Panc1 (cell line): ENCODE measurements around the gene TRAK1. TPM values are rescaled to one million over a fixed set of nuclear protein-coding genes. Genes with fewer than 3 reads are reported as not detected.

Experiments used
- ATAC-seq: fragments of 200-7000 bp; cut with Tn5 transposase; 2 replicates; pipeline ENCODE4 v1.9.1; 2020; ENCODE audit warnings: mild to moderate bottlenecking, moderate library complexity
- BruUV-seq: library from RNA; stranded (reverse); fragments of 400-500 nt; replicated peaks from 2 replicates; lab custom pipeline; 2021; lab: Mats Ljungman, UMichigan
- CTCF ChIA-PET: fragments of 300-600 bp; sonication (Branson Sonifier 250); formaldehyde crosslinking; loops from one replicate; lab custom pipeline; 2022; ENCODE audit warnings: antibody characterized with exemption; lab: Charles Lee
- POLR2A ChIA-PET: fragments of 300-600 bp; sonication (Branson Sonifier 250); formaldehyde crosslinking; loops from one replicate; lab custom pipeline; 2022; ENCODE audit warnings: antibody characterized with exemption; lab: Charles Lee
- DNase-seq: peaks from one replicate; pipeline ENCODE4 v3.0.0-alpha.2; 2010; ENCODE audit warnings: low read depth, low spot score
- H3K27ac ChIP-seq: 2 replicates; pipeline ENCODE4 v1.5.1; 2011; ENCODE audit warnings: mild to moderate bottlenecking, low read length, inconsistent platforms
- H3K27me3 ChIP-seq: fragments of 200-500 bp; sonication (Bioruptor generic); 2 replicates; pipeline ENCODE4 v1.6.0; 2014; ENCODE audit warnings: low read length, inconsistent platforms; ENCODE audit not compliant: control insufficient read depth, insufficient read depth
- H3K36me3 ChIP-seq: fragments of 200-500 bp; sonication (Bioruptor generic); 2 replicates; pipeline ENCODE4 v1.5.1; 2014; ENCODE audit warnings: inconsistent platforms, mild to moderate bottlenecking, low read length, moderate library complexity; ENCODE audit not compliant: control insufficient read depth, insufficient read depth
- H3K4me1 ChIP-seq: 2 replicates; pipeline ENCODE4 v1.5.1; 2011; ENCODE audit warnings: inconsistent platforms, mild to moderate bottlenecking, low read length, moderate library complexity; ENCODE audit not compliant: control insufficient read depth, insufficient read depth
- H3K4me3 ChIP-seq, 2 experiments: 2 replicates each; pipeline ENCODE4 v1.5.1; 2011 to 2012; ENCODE audit warnings: low read depth in 2 of 2, low read length in 2 of 2, mild to moderate bottlenecking in 2 of 2, inconsistent platforms in 1 of 2, moderate library complexity in 1 of 2
- H3K9me3 ChIP-seq: fragments of 200-500 bp; sonication (Bioruptor generic); 2 replicates; pipeline ENCODE4 v1.5.1; 2014; ENCODE audit warnings: low read depth, mild to moderate bottlenecking, inconsistent platforms, low read length, moderate library complexity; ENCODE audit not compliant: control insufficient read depth, insufficient read depth
- CTCF ChIP-seq: fragments of 450-650 bp; IDR thresholded peaks from 2 replicates; pipeline ENCODE4 v1.5.1; 2017; ENCODE audit warnings: mild to moderate bottlenecking
- POLR2AphosphoS5 ChIP-seq: IDR thresholded peaks from 2 replicates; pipeline ENCODE4 v1.6.1; 2012; ENCODE audit warnings: mild to moderate bottlenecking, low read depth, low read length, moderate library complexity
- REST ChIP-seq, 2 experiments: IDR thresholded peaks; 2 replicates each; pipeline ENCODE4 v1.6.1; 2011 to 2012; ENCODE audit warnings: low read depth in 2 of 2, control low read depth in 1 of 2, low read length in 1 of 2, mild to moderate bottlenecking in 1 of 2, moderate library complexity in 1 of 2; ENCODE audit not compliant: insufficient read depth in 1 of 2
- SIN3A ChIP-seq: IDR thresholded peaks from 2 replicates; pipeline ENCODE4 v1.6.1; 2012; ENCODE audit warnings: low read depth, mild to moderate bottlenecking, low read length, moderate library complexity, borderline replicate concordance; ENCODE audit not compliant: insufficient read depth
- TCF7L2 ChIP-seq: IDR thresholded peaks from 2 replicates; pipeline ENCODE4 v1.6.1; 2011; ENCODE audit warnings: mild to moderate bottlenecking, low read depth, low read length, inconsistent platforms
- in situ Hi-C: cut with HindIII; loops from 2 replicates; pipeline ENCODE4 v1.10.0; 2016; ENCODE audit warnings: low sequenced_read_pairs, low pct_unique_long_range_greater_than_20kb
- intact Hi-C: fragments of 100-400 bp; cut with micrococcal nuclease; formaldehyde crosslinking; loops from one replicate; pipeline ENCODE4 v1.10.0; 2022; ENCODE audit not compliant: unreplicated experiment
- total RNA-seq: library from RNA; stranded (reverse); gene quantifications from one replicate; pipeline ENCODE4 v1.2.1, GENCODE V29; 2021; ENCODE audit not compliant: unreplicated experiment

The TRAK1 gene
- total RNA-seq, 1 experiment from 2014 or later: 38.4 TPM

GRCh38 chr3:42177801-42178150 lies 86.6 kb downstream of the TRAK1 start:
- Histone ChIP-seq H3K4me3 (no peak overlapping the region), H3K27ac (no peak overlapping the region), H3K9me3 (no peaks in the 10 kb centered on the region), H3K27me3 (no peaks in the 10 kb centered on the region), H3K36me3 (no peaks in the 10 kb centered on the region), H3K4me1 (no peaks in the 10 kb centered on the region; the same call in 1 of the 2 replicates)
- in situ Hi-C loops (no loop called here), intact Hi-C loops (no loop called here)
- ATAC-seq: no peak
- POLR2A ChIA-PET: no interaction called here
- BruUV-seq: no TSS peak
- DNase-seq: no peak
- CTCF ChIA-PET: no interaction called here
- no peak for TF ChIP-seq CTCF
- no peak for TF ChIP-seq REST (IDR thresholded peaks at IDR 0.05; ENCODE audit: insufficient read depth in 1 of 2, low read depth in 2 of 2, low read length in 1 of 2)
- no peak for TF ChIP-seq TCF7L2
- no peak for TF ChIP-seq POLR2AphosphoS5
- no peak for TF ChIP-seq SIN3A

GRCh38 chr3:42179110-42179725 lies 88.1 kb downstream of the TRAK1 start:
- Histone ChIP-seq H3K4me1 (no peaks in the 10 kb centered on the region; the same call in 1 of the 2 replicates), H3K27ac (no peak overlapping the region), H3K27me3 (no peaks in the 10 kb centered on the region), H3K4me3 (no peak overlapping the region), H3K36me3 (no peaks in the 10 kb centered on the region), H3K9me3 (no peaks in the 10 kb centered on the region)
- ChIA-PET POLR2A (no interaction called here), CTCF (no interaction called here)
- peak; percentile 13 for DNase-seq
- in situ Hi-C loops (no loop called here), intact Hi-C loops (no loop called here)
- ATAC-seq: peak; percentile 56; the same call in 1 of the 2 replicates
- TF ChIP-seq SIN3A: no peak
- TF ChIP-seq CTCF: no peak
- no peak for TF ChIP-seq TCF7L2
- no peak for TF ChIP-seq REST (IDR thresholded peaks at IDR 0.05; ENCODE audit: insufficient read depth in 1 of 2, low read depth in 2 of 2, low read length in 1 of 2)
- TF ChIP-seq POLR2AphosphoS5: no peak
- no TSS peak for BruUV-seq
